NAMALWA (cell line): Measurements from ENCODE around the gene RPS25.
"Not testable (repeated sequence)": the region's sequence is repeated elsewhere in the genome, so short reads cannot be mapped to it uniquely, and the experiment has no call there.

Experiments
- DNase-seq: peaks from one replicate; pipeline ENCODE4 v3.0.0-alpha.2; 2015; ENCODE audit warnings: low spot score

Gene RPS25

GRCh38 chr11:119038884-119039283 lies 20.7 kb upstream of the RPS25 start:
- no peak for DNase-seq

- DNase-seq = no peak
Measured at GRCh38 chr11:119034813-119035212, 16.7 kb upstream of the RPS25 start.

GRCh38 chr11:119033421-119033820 lies 15.3 kb upstream of the RPS25 start:
- not testable (repeated sequence) for DNase-seq

GRCh38 chr11:119031912-119032280 lies 13.8 kb upstream of the RPS25 start:
- DNase-seq = no peak

- DNase-seq = peak; percentile 99
Measured at GRCh38 chr11:119030329-119031047, 12.3 kb upstream of the RPS25 start, which contains the start of gene SLC37A4. TSS of gene SLC37A4 (minus strand) at chr11:119030877.

- no peak for DNase-seq
Measured at GRCh38 chr11:119030029-119030328, 11.8 kb upstream of the RPS25 start.

- DNase-seq = no peak
Measured at GRCh38 chr11:119029340-119030028, 11.3 kb upstream of the RPS25 start.

GRCh38 chr11:119029069-119029339 lies 10.9 kb upstream of the RPS25 start:
- no peak for DNase-seq

GRCh38 chr11:119028346-119029068 lies 10.4 kb upstream of the RPS25 start:
- no peak for DNase-seq

GRCh38 chr11:119027561-119028345 lies 9.6 kb upstream of the RPS25 start:
- no peak for DNase-seq

GRCh38 chr11:119026970-119027369 lies 8.8 kb upstream of the RPS25 start:
- DNase-seq = no peak

- DNase-seq = no peak
Measured at GRCh38 chr11:119025978-119026766, 8.0 kb upstream of the RPS25 start.

GRCh38 chr11:119025541-119025940 lies 7.4 kb upstream of the RPS25 start:
- DNase-seq = no peak

- DNase-seq = no peak
Measured at GRCh38 chr11:119025099-119025473, 6.9 kb upstream of the RPS25 start.

- no peak for DNase-seq
Measured at GRCh38 chr11:119024430-119025098, 6.4 kb upstream of the RPS25 start.

- no peak for DNase-seq
Measured at GRCh38 chr11:119023741-119024140, 5.6 kb upstream of the RPS25 start.

- DNase-seq = no peak
Measured at GRCh38 chr11:119021631-119022030, 3.5 kb upstream of the RPS25 start.

- DNase-seq = no peak
Measured at GRCh38 chr11:119019996-119020395, 1.9 kb upstream of the RPS25 start.

GRCh38 chr11:119017377-119017776 lies 766 bp downstream of the RPS25 start:
- not testable (repeated sequence) for DNase-seq

- DNase-seq = no peak
Measured at GRCh38 chr11:119016216-119017009, 1.7 kb downstream of the RPS25 start.
